IMR-90 (cell line): ENCODE data around the gene PGM2.

ENCODE experiments used
- CEBPB ChIP-seq: IDR thresholded peaks from 2 replicates; pipeline ENCODE4 v1.6.1; 2012; ENCODE audit warnings: low read depth, low read length, improper control_type of control experiment
- CTCF ChIP-seq: conservative IDR thresholded peaks from 2 replicates; pipeline ENCODE4 v1.5.1; 2012; ENCODE audit warnings: mild to moderate bottlenecking, low read depth, low read length, improper control_type of control experiment
- POLR2A ChIP-seq: IDR thresholded peaks from 2 replicates; pipeline ENCODE4 v1.6.1; 2012; ENCODE audit warnings: mild to moderate bottlenecking, low read depth, low read length
- RAD21 ChIP-seq: IDR thresholded peaks from 2 replicates; pipeline ENCODE4 v1.6.1; 2012; ENCODE audit warnings: low read length, improper control_type of control experiment
- RFX5 ChIP-seq: IDR thresholded peaks from 2 replicates; pipeline ENCODE4 v1.8.0; 2012; ENCODE audit warnings: low read depth, mild to moderate bottlenecking, low read length, moderate library complexity

- TF ChIP-seq CTCF = no peak
- no peak for TF ChIP-seq RAD21
- TF ChIP-seq POLR2A = no peak
- TF ChIP-seq CEBPB = peak; percentile 32; the same call in 1 of the 2 replicates
- TF ChIP-seq RFX5 = no peak
These were observed 55.3 kb downstream of the PGM2 start for GRCh38 chr4:37881811-37882210.
